ENCODE data around the gene SIMC1.

SIMC1 gene

DNA sequence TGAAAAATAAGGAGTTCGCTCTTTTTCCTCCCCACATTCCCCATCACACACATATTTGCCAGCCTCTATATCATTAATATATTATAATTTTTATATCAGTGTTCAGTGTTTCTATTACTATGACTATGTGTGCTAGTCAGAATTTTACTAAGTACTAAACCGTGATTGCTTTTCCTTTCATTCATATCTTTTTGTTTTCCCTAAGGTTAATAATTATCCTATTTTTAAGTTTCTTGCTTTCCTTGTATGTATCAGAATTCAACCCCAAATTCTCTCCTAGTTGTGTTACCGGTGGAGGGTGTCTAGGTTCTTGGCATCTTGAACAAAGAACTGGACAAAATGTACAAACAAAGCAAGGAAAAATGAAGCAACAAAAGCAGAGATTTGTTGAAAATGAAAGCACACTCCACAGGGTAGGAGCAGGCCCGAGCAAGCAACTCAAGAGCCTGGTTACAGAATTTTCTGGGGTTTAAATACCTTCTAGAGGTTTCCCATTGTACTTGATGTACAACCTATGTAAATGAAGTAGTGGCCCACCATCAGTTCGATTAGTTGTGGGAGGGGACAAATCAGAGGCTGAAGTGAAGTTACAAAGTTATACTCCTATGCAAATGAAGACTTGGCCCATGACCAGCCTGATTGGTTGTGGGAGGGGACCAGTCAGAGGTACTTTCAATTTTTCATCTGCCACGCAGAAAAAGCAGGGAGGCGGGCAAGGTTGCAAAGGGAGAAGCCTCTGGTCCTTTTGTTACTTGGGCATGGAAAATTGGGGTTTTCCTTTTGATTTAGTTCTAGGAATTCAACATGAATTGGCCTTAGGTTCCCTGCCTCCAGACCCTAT lies 79.5 kb downstream of the SIMC1 start:
- no peak for DNase-seq

DNA sequence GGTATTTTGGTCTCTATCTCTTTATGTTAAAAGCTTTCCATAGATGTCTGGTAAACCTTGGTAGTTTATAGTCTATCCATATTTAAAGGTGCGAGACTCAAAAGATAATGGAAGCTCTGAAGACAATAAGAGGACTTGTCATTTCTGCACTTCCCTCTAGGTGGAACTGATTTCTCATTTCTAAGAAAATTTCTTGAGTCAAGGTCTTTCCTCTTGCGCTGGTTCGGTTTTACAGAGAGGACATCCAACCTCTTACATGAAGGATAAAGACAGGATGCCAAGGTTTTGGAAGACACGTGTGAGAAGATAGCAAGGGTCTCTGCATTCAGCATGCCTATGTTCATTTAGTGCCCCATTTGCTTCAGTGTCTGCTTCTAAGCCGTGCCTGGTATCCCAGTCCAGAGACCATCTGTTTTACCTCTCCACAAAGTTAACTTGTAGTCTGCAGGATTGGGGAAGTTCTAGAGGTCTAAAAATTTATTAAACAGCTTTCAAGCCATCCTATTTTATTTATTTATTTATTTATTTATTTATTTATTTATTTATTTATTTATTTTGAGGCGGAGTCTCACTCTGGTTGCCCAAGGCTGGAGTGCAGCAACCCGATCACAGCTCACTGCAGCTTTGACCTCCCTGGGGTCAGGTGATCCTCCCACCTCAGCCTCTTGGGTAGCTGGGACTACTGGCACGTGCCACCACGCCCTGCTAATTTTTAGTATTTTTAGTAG lies 81.8 kb downstream of the SIMC1 start:
- DNase-seq, result peak in 1 of 2 experiments; percentile 22

- DNase-seq, result no peak
These were observed 82.4 kb downstream of the SIMC1 start for GRCh38 chr5:176320577-176320976.

GRCh38 chr5:176334031-176334770 lies 96.0 kb downstream of the SIMC1 start:
- no peak for DNase-seq

GRCh38 chr5:176337913-176338312 lies 99.7 kb downstream of the SIMC1 start:
- no peak for DNase-seq

- no peak for DNase-seq
These were observed 101.1 kb downstream of the SIMC1 start for GRCh38 chr5:176339304-176339703.

DNA sequence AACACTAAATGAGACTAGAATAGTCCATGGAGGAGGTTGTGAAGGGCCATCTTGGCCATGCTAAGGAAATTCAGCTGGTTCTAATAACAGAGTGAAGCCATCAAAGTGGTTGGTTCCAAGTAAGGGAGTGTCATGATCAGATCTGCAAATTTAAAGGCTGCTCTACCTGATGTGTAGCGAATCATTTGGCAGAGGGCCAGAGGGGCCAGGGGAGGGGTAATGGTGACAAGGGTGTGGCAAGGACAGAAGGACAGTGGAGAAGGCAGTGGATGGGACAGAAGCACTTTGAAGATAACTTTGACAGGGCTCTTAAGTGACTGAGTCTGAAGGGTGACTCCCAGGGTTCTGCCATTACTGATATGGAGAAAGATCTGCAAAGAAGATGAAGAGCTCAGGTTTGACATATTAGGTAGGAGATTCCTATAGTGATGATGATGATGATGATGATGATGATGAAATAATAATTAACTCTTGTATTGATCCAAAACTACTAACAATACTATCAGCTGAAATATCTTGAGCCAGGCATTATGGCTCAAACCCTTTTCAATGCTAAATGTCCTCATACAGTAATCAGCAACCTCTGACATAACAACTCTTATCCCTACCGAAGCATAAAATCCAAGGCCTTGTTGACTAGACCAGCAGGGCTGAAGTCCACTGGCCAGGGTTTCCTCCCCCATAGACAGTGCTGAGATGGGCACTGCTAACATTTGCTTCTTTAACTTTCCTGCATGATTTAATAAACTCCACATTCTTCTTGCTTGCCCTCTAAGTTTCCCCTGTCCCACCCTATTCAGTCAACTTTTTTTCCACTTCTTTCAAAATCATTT lies 103.3 kb downstream of the SIMC1 start:
- no peak for DNase-seq

DNA sequence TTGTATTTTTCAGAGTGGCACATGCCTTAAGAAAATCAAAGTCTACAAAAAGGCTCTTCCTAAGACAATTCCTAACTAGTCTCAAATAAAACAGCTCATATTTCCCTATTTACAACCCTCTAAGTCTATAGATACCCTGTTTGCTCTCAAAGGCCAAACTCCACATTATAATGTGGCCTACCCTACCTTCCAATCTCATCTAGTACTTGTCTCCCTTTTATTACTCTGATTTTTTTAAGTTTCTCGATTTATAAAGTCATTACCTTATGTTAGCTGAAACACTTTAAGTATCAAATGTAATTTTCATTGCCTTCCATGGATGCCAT lies 103.9 kb downstream of the SIMC1 start:
- no peak for DNase-seq

DNA sequence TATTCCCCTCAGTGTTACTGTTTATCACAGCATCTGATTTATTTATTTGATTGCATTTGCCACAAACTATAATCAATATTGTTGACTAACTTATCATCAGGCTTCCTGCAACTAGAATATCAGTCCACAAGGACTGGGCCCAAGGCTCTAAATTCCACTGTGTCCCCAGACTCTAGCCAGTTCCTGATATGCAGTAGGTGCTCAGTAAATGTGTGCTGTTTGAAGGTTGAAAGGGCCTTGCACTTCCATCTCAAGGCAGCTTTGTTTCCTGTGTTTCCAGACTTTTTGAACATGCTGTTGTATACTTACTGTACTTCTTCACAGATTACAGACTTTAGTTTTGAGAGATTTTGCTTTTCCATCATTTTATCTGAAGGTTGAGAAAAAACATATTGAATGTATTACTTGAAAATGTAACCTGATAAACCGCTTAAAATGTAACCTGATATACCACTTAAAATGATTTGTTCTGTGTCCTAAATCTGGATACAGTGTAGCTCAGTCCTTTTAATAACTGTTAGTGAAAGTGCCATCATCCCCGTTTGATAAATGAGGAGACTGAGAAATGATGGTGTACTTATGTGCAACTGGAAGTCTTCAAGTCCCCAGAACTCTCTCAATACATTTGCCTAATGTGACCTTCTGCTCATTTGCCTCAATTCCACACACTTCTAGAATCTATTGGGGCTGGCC lies 104.7 kb downstream of the SIMC1 start:
- DNase-seq, result no peak

DNA sequence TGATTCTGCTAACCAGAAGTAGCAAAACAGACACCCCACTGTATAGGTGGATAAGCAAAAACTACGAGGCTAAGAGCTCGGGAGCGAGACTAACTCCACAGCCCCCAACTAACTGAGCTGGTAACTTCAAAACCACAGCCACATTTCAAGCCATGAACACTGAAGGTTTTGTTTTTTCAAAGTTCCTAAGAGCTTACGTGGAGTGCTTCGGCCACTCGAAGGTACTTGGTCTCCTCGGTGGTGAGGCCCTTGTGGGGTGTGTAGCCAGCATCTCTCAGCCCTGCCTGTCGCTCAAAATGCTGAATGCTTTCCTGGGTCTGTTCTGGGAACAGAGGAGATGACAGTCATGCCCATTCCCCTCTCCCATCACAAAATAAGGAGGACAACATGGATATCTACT lies 112.2 kb downstream of the SIMC1 start:
- no peak for DNase-seq

- no peak for DNase-seq
These were observed 114.1 kb downstream of the SIMC1 start for GRCh38 chr5:176352116-176352878.

GRCh38 chr5:176353533-176353932 lies 115.3 kb downstream of the SIMC1 start:
- no peak for DNase-seq

DNA sequence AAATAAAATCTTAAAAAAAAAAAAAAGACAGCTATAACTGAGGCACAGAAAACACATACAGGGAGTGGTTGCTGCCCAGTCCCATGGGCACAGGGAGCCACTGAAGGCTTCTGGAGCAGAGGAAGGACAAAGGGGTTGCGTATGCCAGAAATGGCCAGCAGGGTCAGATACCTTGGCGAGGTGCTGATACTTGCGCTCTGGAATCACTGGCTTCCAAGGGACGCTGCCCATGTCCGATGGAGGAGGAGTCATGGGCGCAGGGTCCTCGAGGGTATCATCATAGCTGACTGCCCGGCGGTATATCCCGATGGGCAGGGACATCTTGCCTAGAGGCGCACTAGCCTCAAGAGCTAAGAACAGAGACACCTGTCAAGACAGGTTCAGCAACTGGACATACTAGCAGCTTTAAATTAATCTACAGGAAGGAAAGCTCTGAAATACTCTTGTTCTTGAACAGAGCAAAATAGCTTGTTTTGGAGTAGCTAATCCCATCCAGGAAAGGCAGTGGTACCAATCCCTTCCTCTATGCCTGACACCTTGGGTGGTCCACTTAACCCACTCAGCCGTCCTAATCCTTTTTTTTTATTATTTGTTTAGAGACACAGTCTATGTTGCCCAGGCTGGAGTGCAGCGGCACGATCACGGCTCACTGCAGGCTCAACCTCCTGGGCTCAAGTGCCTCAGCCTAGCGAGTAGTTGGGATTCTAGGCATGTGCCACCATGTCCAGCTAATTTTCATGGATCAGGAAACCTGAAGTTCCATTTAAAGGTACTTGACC lies 117.4 kb downstream of the SIMC1 start:
- no peak for DNase-seq

DNA sequence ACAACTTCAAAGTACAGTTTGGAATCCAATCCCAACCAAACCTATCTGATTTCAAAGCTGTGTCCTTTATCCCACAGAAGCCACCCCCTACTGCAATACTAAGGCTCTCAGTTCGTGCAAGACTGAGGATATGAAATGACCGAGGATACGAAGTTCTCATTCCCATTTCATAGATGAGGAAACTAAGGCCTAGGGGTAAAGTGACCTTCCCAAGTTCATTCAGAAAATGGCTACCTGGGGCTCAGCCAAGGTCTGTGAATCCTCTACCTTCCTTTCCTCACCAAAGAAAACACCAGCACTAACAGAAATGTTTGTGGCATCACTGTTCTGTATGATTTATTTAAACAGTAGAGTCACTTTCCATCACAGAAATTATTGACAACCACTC lies 117.9 kb downstream of the SIMC1 start:
- no peak for DNase-seq

- no peak for DNase-seq
These were observed 121.4 kb downstream of the SIMC1 start for GRCh38 chr5:176359658-176360057.

DNA sequence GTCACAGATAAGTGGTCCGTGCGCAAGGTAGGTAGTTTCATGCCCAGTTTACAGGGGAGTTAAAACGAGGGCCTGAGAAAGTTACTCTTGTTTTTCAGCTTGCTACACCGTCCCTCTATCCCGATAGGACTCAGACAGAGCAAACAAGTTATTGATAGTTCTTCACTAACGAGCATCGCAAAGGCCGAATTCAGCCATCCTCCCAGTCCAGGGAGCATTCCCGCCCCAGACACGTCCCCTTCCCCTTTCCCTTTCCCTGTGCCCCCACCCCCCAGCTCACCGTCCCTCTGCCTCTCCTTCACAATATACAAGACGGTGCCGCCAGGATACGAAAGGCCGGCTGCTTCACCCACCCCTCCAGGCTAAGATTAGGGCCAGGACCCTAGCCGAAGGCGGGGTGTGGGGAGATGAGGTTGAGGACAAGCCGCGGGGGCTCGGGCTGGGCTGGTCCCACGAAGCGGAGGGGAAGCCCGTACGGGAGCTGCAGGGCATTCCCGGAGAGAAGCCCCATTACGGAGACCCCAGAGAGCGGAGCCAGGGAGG lies 122.7 kb downstream of the SIMC1 start:
- DNase-seq, result no peak

DNA sequence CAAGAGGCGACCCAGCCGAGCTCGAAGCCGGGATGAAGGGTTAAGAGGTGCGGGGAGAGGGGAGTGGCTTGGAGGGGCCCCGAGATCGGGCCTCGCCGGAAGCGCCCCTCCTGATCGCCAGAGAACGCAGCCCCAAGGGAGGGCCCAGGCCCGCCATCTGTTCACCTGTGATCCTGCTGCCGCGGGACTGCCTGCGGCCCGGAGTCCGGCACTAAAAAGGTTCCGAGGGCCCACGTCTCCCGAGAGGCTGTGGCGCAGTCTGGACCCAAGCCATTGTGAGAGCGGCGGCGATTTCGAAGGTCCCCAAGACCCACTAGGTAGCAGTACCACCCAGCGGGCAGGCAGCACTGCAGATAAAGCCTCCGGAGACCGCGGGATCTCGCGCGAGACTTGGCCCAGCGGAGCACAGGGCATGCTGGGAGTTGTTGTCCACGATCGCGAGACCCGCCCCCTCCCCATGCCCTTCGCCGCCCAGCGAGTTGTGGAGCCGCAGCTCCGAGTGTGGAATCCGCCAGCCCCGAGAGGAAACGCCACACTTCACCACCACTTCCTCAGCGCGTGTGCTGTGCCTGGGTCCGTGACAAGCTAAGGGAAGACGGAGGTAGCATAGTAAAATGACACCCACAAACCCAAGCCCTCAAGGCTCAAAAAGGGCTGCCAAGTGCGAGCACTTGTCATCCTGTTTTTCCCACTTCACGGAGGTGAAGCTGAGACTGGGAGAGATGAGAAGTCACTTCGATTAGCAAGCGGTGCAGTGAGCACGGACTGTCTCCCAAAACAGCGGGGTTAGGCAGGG lies 123.4 kb downstream of the SIMC1 start, which contains the start of gene KIAA1191:
Gene KIAA1191 (minus strand): TSS at position 328 of the 796 bp plus-strand sequence. CDS start 2,256 bp downstream, outside the sequence.
- DNase-seq, result peak; percentile 78 to 91

DNA sequence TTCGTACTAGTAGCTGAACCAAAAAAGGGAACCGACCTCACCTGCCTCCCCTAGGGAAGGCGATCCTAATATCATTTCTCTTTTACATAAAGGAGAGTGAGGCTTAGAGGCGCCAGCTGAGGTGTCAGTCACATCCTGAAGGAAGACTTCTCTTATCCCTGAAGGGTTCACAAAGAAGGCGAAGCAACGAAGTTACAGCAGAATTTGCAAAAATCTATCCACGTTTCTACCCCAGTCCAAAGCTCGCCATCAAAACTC lies 123.9 kb downstream of the SIMC1 start:
- no peak for DNase-seq

- no peak for DNase-seq
These were observed 126.6 kb downstream of the SIMC1 start for GRCh38 chr5:176364765-176365350.
